Measurements from ENCODE around the gene DYNLT2.
A peak's percentile ranks its signal among the peaks of the same experiment; 100 is the strongest.
"Not testable (repeated sequence)": the region's sequence is repeated elsewhere in the genome, so short reads cannot be mapped to it uniquely, and the experiment has no call there.

Gene DYNLT2

DNA sequence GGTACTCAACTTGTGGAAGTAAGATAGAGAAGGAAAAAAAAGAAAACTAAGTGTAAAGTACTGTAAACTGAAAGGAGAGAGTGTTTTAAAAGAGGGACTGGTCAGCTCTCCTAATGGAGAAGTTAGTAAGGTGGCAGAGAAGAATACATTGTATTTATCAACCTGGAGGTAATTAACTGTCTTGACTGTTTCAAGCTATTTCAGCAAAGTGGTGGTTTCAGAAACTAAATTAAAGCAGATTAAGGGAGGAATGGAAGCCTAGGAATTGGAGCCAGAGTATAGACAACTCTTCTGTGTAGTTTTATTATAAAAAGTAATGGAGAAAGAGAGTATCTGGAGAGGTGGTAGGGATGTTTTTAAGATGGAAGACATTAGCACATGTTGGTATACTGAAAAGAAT lies 24.4 kb downstream of the DYNLT2 start:
- no peak for DNase-seq

DNA sequence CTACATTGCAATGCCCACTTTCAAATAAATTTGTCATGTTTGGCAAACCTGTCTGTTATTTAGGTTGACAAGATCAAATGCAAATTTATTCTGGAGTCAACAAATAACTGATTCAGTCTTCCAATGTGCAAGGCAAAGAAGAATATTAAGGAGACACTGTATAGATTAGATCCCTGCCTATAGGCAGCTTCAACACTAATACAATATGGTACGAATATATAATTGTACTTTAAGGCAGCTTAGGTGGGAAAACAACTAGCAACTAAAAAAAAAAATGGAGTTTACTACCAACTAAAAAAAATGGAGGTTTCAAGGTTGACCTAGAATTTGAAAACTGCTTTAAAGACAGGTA lies 25.3 kb downstream of the DYNLT2 start:
- no peak for DNase-seq

GRCh38 chr6:169725125-169726048 lies 26.0 kb downstream of the DYNLT2 start:
- DNase-seq, result peak; percentile 58

GRCh38 chr6:169724494-169725124 lies 26.8 kb downstream of the DYNLT2 start, which contains the start of gene PHF10:
Gene PHF10, minus strand, starts transcription at chr6:169724500. Its CDS starts 569 bp downstream, at chr6:169723931.
- peak; percentile 58 for DNase-seq

- DNase-seq, result peak; percentile 24
Measured at GRCh38 chr6:169723991-169724493, 27.3 kb downstream of the DYNLT2 start.

- DNase-seq, result peak; percentile 72
Measured at GRCh38 chr6:169723200-169723909, 28.0 kb downstream of the DYNLT2 start.

GRCh38 chr6:169722362-169723199 lies 28.8 kb downstream of the DYNLT2 start:
- DNase-seq, result peak; percentile 72

DNA sequence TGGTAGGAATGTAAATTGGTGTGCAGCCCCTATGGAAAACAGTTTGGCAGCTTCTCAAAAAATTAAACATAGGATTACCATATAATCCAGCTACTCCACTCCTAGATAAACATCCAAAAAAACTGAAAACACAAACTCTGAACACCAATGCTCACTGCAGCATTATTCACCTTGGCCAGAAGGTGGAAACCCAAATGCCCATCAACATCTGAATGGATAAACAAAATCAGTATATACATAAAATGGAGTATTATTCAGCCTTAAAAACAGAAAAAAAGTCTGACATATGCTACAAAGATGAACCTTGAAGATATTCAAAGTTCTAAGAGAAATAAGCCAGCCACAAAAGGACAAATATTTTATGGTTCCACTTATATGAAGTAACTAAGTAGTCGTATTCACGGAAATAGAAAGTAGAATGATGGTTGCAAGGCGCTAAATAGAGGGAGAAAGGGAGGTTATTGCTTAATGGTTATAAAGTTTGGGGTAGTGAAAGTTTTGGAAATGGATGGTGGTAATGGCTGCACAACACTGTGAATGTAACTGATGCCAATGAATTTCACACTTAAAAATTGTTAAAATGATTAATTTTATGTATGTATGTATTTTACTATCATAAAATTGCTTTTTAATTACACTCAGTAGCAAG lies 31.0 kb downstream of the DYNLT2 start:
- DNase-seq, result no peak

DNA sequence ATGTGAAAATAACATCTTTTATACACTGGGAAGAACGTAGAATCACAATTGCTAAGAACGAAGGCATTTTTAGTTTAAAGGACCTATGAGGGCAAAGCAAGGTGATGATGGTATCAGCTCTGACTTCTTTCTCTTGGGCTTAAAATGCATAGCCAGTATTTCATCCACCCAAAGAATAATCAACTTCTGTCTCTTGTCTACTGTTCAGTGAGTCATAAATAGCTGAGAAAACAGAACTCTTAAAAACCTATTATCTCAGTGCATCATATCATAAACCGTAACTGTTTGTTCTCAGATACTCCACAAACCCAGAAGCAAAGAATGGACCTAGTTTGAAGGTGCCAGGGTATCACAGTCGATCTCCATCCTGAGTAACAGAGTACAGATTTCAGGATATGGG lies 32.3 kb downstream of the DYNLT2 start:
- DNase-seq, result no peak

- no peak for DNase-seq
Measured at GRCh38 chr6:169714595-169714994, 36.8 kb downstream of the DYNLT2 start.

DNA sequence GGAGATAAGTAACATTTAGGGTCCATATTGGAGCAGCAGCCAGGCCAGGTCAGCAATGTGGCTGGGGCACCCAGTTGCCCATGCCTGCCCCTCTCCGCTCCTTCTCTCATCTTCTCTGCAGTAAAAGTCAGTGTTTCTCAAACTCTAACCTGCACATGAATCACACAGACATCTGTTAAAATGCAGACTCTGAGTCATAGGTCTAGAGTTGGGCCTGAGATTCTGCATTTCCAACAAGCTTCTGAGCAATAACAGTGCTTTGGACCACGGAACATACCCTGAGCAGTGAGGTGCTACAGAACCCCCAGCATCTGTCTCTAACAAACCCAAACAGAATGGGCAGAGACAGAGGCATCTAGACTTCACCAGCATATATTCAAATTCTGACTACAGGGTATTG lies 37.2 kb downstream of the DYNLT2 start:
- no peak for DNase-seq

GRCh38 chr6:169710009-169710408 lies 41.4 kb downstream of the DYNLT2 start:
- no peak for DNase-seq

GRCh38 chr6:169709293-169709692 lies 42.1 kb downstream of the DYNLT2 start:
- DNase-seq, result no peak

DNA sequence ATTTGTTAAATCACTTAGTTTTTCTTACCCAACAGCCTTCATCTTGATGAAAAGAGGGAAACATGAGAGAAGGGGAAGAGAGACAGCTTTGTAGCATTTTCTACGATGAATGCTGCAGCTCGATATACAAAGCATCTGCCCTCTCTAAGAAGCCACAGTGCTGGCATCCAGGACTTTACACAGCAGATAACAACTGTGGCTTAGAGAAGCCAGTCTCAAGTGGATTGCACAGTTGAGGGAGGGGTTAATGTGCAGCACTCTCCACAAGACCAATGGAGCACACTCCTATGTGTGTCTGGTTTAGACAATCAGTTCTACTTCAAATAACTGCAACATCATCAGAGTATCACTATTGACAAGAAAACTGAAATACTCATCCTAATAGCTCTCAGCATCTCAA lies 43.6 kb downstream of the DYNLT2 start:
- DNase-seq, result no peak

- DNase-seq, result no peak
Measured at GRCh38 chr6:169702840-169703246, 48.5 kb downstream of the DYNLT2 start.

- DNase-seq, result peak; percentile 88
Measured at GRCh38 chr6:169701954-169702839, 49.2 kb downstream of the DYNLT2 start, which contains the start of the genes C6orf120 and WDR27. Gene C6orf120, plus strand, starts transcription at chr6:169702126. Its CDS starts 334 bp downstream, at chr6:169702460. Gene WDR27, minus strand, starts transcription at chr6:169702029. Its CDS starts 13,024 bp downstream, at chr6:169689005.

- no peak for DNase-seq
Measured at GRCh38 chr6:169701311-169701953, 49.9 kb downstream of the DYNLT2 start.

- DNase-seq, result peak; percentile 20
Measured at GRCh38 chr6:169700296-169700695, 51.1 kb downstream of the DYNLT2 start.

GRCh38 chr6:169697115-169697514 lies 54.3 kb downstream of the DYNLT2 start:
- not testable (repeated sequence) for DNase-seq

DNA sequence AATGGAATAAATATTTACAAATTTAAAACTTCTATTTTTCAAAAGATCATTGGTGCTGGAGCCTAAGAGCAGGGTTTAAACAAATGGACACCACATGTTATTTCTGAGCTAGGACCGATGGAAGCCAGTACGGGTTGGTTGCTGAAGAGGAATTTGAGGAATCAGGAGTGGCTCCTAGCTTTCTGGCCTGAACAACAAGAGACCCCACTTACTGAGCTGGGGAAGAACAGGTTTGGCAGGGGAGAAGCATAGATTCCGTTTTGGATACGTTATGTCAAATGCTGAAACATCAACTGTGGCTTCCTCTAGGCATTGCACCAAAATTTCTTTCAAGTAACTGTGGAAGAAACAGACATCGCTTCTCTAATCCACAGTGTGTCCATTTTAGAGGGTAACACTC lies 56.2 kb downstream of the DYNLT2 start:
- no peak for DNase-seq

Data from KG1 (cell line).